ENCODE data around the gene PCSK6.
"Not testable (repeated sequence)": the region's sequence is repeated elsewhere in the genome, so short reads cannot be mapped to it uniquely, and the experiment has no call there.

PCSK6 gene

GRCh38 chr15:101459579-101460300, 29.8 kb downstream of the PCSK6 start:
- DNase-seq (ENCODE audit: low spot score) = no peak

- DNase-seq (ENCODE audit: low spot score) = no peak
Measured at GRCh38 chr15:101458908-101459578, 30.5 kb downstream of the PCSK6 start.

GRCh38 chr15:101458158-101458900, 31.2 kb downstream of the PCSK6 start:
- DNase-seq (ENCODE audit: low spot score) = no peak

GRCh38 chr15:101457696-101458095, 31.8 kb downstream of the PCSK6 start:
- no peak for DNase-seq (ENCODE audit: low spot score)

GRCh38 chr15:101456057-101456739, 33.3 kb downstream of the PCSK6 start:
- no peak for DNase-seq (ENCODE audit: low spot score)

GRCh38 chr15:101455291-101456025, 34.0 kb downstream of the PCSK6 start:
- DNase-seq (ENCODE audit: low spot score) = peak; percentile 50

GRCh38 chr15:101454781-101455180, 34.7 kb downstream of the PCSK6 start:
- DNase-seq (ENCODE audit: low spot score) = not testable (repeated sequence)

GRCh38 chr15:101454365-101454764, 35.1 kb downstream of the PCSK6 start:
- no peak for DNase-seq (ENCODE audit: low spot score)

GRCh38 chr15:101453123-101454120, 36.1 kb downstream of the PCSK6 start:
- DNase-seq (ENCODE audit: low spot score) = no peak

- no peak for DNase-seq (ENCODE audit: low spot score)
Measured at GRCh38 chr15:101452572-101452971, 36.9 kb downstream of the PCSK6 start.

GRCh38 chr15:101451846-101452245, 37.7 kb downstream of the PCSK6 start:
- no peak for DNase-seq (ENCODE audit: low spot score)

GRCh38 chr15:101451266-101451799, 38.2 kb downstream of the PCSK6 start:
- no peak for DNase-seq (ENCODE audit: low spot score)

GRCh38 chr15:101450403-101451265, 38.9 kb downstream of the PCSK6 start:
- no peak for DNase-seq (ENCODE audit: low spot score)

GRCh38 chr15:101449471-101450402, 39.8 kb downstream of the PCSK6 start:
- no peak for DNase-seq (ENCODE audit: low spot score)

- DNase-seq (ENCODE audit: low spot score) = no peak
Measured at GRCh38 chr15:101448336-101448735, 41.2 kb downstream of the PCSK6 start.

GRCh38 chr15:101447561-101448071, 41.9 kb downstream of the PCSK6 start:
- no peak for DNase-seq (ENCODE audit: low spot score)

GRCh38 chr15:101447168-101447533, 42.4 kb downstream of the PCSK6 start:
- no peak for DNase-seq (ENCODE audit: low spot score)

All from SW480 (cell line).